GM12892 (cell line): Measurements from ENCODE around the gene CCT2.

Source experiments
- DNase-seq: peaks from one replicate; pipeline ENCODE4 v3.0.0; 2011; ENCODE audit not compliant: insufficient read length
- FAIRE-seq: peaks from 2 replicates; lab custom pipeline; 2011; peaks lifted over from hg19 to GRCh38; lab: Jason Lieb, UNC
- POLR2A ChIP-seq: IDR thresholded peaks from 2 replicates; pipeline ENCODE4 v1.6.1; 2011; ENCODE audit warnings: low read depth, low read length, control low read depth
- POLR2AphosphoS5 ChIP-seq: IDR thresholded peaks from 2 replicates; pipeline ENCODE4 v1.6.1; 2011; ENCODE audit warnings: low read depth, low read length, control low read depth
- TAF1 ChIP-seq: IDR thresholded peaks from 2 replicates; pipeline ENCODE4 v1.6.1; 2011; ENCODE audit warnings: low read depth, mild to moderate bottlenecking, control low read depth, low read length, borderline replicate concordance

CCT2 gene

DNA sequence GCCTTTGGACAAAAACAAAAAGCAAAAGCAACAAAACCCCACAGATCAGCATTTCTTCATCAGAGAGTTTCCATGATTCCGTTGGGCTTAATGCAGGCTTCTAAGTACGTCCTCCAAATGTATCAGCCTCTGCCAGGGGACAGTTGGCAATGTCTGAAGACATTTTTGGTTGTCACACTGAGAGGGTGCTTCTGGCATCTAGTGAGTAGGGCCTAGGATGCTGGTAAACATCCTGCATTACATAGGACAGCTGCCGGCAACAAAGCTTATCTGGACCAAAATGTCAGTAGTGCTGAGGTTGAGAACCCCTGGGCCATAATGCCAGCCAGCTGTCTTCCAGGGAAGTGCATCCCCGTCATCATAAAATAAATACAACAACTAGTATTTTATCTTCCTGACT lies 34.8 kb downstream of the CCT2 start:
- no peak for DNase-seq
- TF ChIP-seq POLR2A: no peak
- no peak for TF ChIP-seq TAF1
- FAIRE-seq: no peak

GRCh38 chr12:69620921-69621320 lies 35.7 kb downstream of the CCT2 start:
- TF ChIP-seq TAF1: no peak
- TF ChIP-seq POLR2A: no peak
- no peak for TF ChIP-seq POLR2AphosphoS5
- FAIRE-seq: no peak
- no peak for DNase-seq

GRCh38 chr12:69621551-69621950 lies 36.3 kb downstream of the CCT2 start:
- FAIRE-seq: no peak
- no peak for DNase-seq
- TF ChIP-seq TAF1: no peak

DNA sequence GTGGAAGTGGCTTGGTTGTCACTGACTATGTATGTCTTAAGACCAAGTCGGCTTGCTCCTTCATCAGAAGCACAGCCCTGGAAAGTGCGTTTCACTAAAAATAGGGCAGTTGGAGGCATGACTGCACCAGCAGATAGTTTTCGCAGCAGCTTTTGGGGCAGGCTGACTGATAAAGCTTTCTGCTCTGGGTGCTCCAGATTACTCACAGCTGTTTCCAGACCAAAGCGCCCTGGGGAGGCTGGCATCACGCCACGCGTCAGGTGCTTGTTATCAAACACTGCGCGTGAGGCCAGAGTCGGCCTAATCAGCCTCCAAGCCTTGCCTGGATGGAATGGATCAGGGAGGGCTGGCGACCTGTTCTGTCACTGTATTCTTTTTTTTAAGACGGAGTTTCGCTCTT lies 38.7 kb downstream of the CCT2 start:
- TF ChIP-seq POLR2AphosphoS5: no peak
- no peak for TF ChIP-seq POLR2A
- TF ChIP-seq TAF1: no peak
- FAIRE-seq: no peak
- DNase-seq: no peak

DNA sequence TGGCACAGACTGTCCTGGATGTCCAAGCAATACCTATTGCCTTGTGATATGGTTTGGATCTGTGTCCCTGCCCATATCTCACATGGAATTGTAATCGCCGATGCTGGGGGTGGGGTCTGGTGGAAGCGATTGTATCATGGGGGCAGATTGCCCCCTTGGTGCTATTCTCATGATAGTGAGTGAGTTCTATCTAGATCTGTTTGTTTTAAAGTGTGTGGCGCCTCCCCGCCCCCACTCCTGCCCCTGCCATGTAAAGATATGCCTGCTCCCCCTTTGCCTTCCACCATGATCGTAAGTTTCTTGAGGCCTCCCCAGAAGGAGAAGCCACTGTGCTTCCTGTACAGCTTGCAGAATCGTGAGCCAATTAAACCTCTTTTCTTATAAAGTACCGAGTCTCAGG lies 42.2 kb downstream of the CCT2 start:
- DNase-seq (no peak), FAIRE-seq (no peak)
- TF ChIP-seq TAF1 (no peak), POLR2AphosphoS5 (no peak), POLR2A (no peak)

GRCh38 chr12:69630191-69630590 lies 44.9 kb downstream of the CCT2 start:
- no peak for FAIRE-seq
- TF ChIP-seq TAF1 (no peak), POLR2AphosphoS5 (no peak), POLR2A (no peak)
- no peak for DNase-seq

GRCh38 chr12:69633061-69633460 lies 47.8 kb downstream of the CCT2 start:
- DNase-seq (no peak), FAIRE-seq (no peak)
- no peak for TF ChIP-seq POLR2AphosphoS5
- no peak for TF ChIP-seq TAF1
- no peak for TF ChIP-seq POLR2A

DNA sequence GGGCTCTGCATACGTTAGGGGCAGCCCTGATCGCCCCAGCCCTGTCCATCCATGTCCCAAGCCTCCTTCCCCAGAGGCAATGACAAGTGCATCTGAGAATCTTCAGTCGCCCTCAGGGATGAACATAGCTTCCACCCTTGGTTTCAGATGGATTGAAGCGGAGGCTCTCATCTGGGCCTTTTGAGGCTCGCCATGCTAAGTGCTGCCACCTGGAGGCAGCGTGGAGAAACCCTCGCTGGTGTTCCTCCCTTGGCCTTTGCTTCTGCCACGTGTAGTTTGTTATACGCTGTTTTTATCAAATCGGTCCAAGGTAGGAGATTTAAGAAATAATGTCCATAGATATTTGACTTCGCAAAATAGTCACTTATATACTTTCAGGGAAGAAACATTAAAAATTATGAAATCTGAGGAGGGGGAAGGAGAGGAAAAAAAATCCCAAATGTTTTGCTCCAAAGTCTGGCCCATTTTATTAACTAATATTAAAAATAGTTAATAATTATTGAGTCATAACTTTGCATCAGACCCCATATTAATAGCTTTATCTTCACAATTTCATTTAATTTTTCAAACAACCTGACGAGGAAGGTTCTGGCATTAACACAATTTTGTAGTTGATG lies 54.2 kb downstream of the CCT2 start:
- peak; percentile 45 for DNase-seq
- FAIRE-seq: peak; percentile 38
- TF ChIP-seq POLR2A (no peak), POLR2AphosphoS5 (no peak), TAF1 (no peak)

GRCh38 chr12:69641546-69641945 lies 56.3 kb downstream of the CCT2 start:
- FAIRE-seq: no peak
- no peak for DNase-seq
- TF ChIP-seq POLR2AphosphoS5 (no peak), POLR2A (no peak), TAF1 (no peak)

- no peak for FAIRE-seq
- TF ChIP-seq TAF1: no peak
- no peak for TF ChIP-seq POLR2A
- no peak for TF ChIP-seq POLR2AphosphoS5
Observed at GRCh38 chr12:69642531-69642930, 57.3 kb downstream of the CCT2 start.

GRCh38 chr12:69644511-69644910 lies 59.3 kb downstream of the CCT2 start:
- FAIRE-seq (no peak), DNase-seq (no peak)
- TF ChIP-seq TAF1 (no peak), POLR2AphosphoS5 (no peak), POLR2A (no peak)

More at GRCh38 chr12:69642531-69642930, 57.3 kb downstream of the CCT2 start:
- DNase-seq: no peak

DNA sequence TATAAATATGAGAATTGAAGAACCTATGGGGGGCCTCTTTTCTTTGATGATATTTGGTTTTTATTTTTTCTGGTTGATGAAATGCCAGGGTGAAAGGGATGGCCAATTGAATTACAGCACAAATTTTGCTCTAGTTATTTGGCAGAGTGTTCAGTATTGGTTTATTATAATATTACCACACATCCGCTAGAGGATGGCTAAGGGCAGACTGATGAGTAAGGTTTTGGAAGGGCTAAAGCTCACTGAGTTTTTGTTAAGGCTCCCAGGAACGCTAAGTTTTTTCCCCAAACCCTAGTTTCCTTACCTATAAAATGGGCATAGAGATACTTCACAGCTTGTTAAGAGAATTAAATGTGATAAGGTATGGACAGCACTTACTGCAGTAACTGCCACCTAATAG lies 59.8 kb downstream of the CCT2 start:
- no peak for DNase-seq
- no peak for FAIRE-seq
- no peak for TF ChIP-seq POLR2AphosphoS5
- TF ChIP-seq TAF1: no peak
- TF ChIP-seq POLR2A: no peak
